ENCODE measurements around the gene FAXDC2. TPM values are rescaled to one million over a fixed set of nuclear protein-coding genes. Genes with fewer than 3 reads are reported as not detected.

Gene FAXDC2
- total and polyA plus RNA-seq, 10 donors, result 2.3 to 34.8 (median 19.5) TPM

DNA sequence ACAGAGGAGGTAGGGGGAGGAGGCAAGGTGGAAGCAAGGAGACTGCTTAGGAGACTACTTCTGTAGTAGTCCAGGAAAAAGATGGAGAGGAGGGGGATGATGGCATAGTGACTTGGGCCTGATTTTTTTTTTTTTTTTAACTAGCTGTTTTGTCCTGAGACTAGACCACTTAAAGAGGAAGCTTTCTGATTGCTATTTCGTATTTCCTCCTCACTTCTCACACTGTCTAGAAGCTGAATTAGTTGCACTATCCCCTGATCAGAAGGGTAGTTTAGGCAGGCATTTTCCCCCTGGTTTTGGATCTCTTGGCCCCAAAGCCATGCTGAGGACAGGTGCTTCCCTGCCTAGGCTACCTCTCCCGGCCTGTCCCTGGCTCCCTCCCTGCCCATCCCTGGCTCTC is 80.3 kb downstream of the FAXDC2 start:
- Histone ChIP-seq H3K36me3 (peaks cover 0 to 21% (median 0%) of the 10 kb centered on the region in 6 donors), H3K27me3 (replicated peaks in 1 of 7) (no peaks in the 10 kb centered on the region), H3K9me3 (no peaks in the 10 kb centered on the region), H3K4me1 (peaks cover 44 to 100% (median 94%) of the 10 kb centered on the region in 6 donors), H3K4me3 (no peak overlapping the region), H3K27ac (peak overlapping the region in 7 of 8 donors; percentile 2 to 74 (median 46))
- TF ChIP-seq POLR2A (IDR thresholded peaks at IDR 0.05) (no peak), POLR2AphosphoS5 (IDR thresholded peaks at IDR 0.05) (no peak)
- TF ChIP-seq, protein P1, sequence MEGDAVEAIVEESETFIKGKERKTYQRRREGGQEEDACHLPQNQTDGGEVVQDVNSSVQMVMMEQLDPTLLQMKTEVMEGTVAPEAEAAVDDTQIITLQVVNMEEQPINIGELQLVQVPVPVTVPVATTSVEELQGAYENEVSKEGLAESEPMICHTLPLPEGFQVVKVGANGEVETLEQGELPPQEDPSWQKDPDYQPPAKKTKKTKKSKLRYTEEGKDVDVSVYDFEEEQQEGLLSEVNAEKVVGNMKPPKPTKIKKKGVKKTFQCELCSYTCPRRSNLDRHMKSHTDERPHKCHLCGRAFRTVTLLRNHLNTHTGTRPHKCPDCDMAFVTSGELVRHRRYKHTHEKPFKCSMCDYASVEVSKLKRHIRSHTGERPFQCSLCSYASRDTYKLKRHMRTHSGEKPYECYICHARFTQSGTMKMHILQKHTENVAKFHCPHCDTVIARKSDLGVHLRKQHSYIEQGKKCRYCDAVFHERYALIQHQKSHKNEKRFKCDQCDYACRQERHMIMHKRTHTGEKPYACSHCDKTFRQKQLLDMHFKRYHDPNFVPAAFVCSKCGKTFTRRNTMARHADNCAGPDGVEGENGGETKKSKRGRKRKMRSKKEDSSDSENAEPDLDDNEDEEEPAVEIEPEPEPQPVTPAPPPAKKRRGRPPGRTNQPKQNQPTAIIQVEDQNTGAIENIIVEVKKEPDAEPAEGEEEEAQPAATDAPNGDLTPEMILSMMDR (IDR thresholded peaks at IDR 0.05 in 8 of 11, conservative IDR thresholded peaks at IDR 0.05 in 3 of 11), result no peak
- intact Hi-C loops (cut with DNase I; ENCODE audit: low total_unique reads), result no loop called here
- no peak for DNase-seq
- 19 to 46% (median 30%) methylated on average over 1 to 2 of the region's 2 CpGs for WGBS, 5 donors

Small RNA genes lying within 50 kb of the gene (microRNA-seq; reads per million reads assigned to microRNA genes)
- gene MIR378H, result 0 reads per million in 3 donors

Small RNA genes lying within 50 kb of the gene (small RNA-seq; reads per million reads assigned to genes)
- gene MIR378H, result 0 reads per million in 4 donors

Other genes starting within 250 kb of the FAXDC2 start
- 100 to 1,000 TPM; 111 to 168 (median 142) TPM for gene LARP1, start 95.2 kb downstream of the FAXDC2 start, total RNA-seq
- gene LARP1, start 95.2 kb downstream of the FAXDC2 start, polyA plus RNA-seq, result 10 to 100 TPM; 13.8 to 32.2 (median 15.3) TPM
- 10 to 100 TPM; 63.3 to 93.5 (median 69.6) TPM for gene CNOT8, start 8.0 kb upstream of the FAXDC2 start, total RNA-seq
- gene CNOT8, start 8.0 kb upstream of the FAXDC2 start, polyA plus RNA-seq, result 10 to 100 TPM; 46.3 to 60.0 (median 48.5) TPM
- 10 to 100 TPM; 11.5 to 16.1 (median 14.9) TPM for gene GEMIN5, start 87.6 kb upstream of the FAXDC2 start, total RNA-seq
- 1 to 10 TPM; 3.2 to 4.9 (median 3.7) TPM for gene GEMIN5, start 87.6 kb upstream of the FAXDC2 start, polyA plus RNA-seq
- 10 to 100 TPM; 11.8 to 37.9 (median 31.5) TPM for gene MRPL22, start 90.5 kb upstream of the FAXDC2 start, total RNA-seq
- gene MRPL22, start 90.5 kb upstream of the FAXDC2 start, polyA plus RNA-seq, result 10 to 100 TPM; 37.3 to 55.0 (median 47.4) TPM
- gene KIF4B, start 163.2 kb upstream of the FAXDC2 start, total RNA-seq, result under 1 TPM in 4 of 7 donors, not detected in 3; 0.06 to 0.26 (median 0.16) TPM
- not detected for gene KIF4B, start 163.2 kb upstream of the FAXDC2 start, polyA plus RNA-seq